ENCODE data around the gene MARCHF10. TPM values are rescaled to one million over a fixed set of nuclear protein-coding genes. Genes with fewer than 3 reads are reported as not detected.

MARCHF10 gene
- total RNA-seq, 4 donors from 2014 or later, result 0.19 TPM; not detected in 3

DNA sequence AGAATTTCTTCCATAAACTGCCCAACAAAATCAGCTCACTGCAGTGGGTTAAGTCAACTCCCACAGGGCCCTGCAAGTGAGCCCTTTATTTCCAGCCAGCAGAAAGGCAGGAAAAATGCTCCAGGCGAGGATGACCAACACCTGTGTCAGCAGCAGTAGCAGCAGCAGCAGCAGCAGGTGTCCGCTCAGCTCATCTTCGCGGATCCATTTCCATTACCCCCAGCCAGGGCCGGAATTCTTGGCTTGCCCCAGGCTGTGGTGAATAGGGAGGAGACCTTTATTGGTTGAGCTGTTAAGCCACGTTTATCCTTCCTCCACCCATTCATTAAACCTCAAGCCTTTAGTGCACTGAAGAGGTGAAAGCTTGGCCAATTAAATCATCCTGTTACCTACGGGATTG lies 46.2 kb downstream of the MARCHF10 start:
- H3K27ac ChIP-seq, result no peak overlapping the region
- H3K4me1 ChIP-seq, result no peaks in the 10 kb centered on the region
- no peaks in the 10 kb centered on the region for H3K9me3 ChIP-seq
- 72 to 81% methylated on average over 3 to 5 of the region's 7 CpGs for WGBS, 2 donors (ENCODE audit: low coverage in 1 of 2)
- TF ChIP-seq EP300 (IDR thresholded peaks at IDR 0.05) (no peak), POLR2A (IDR thresholded peaks at IDR 0.05) (no peak), POLR2AphosphoS5 (IDR thresholded peaks at IDR 0.05) (no peak)
- no peak overlapping the region for H3K4me3 ChIP-seq
- H3K27me3 ChIP-seq, result no peaks in the 10 kb centered on the region
- no peaks in the 10 kb centered on the region for H3K36me3 ChIP-seq
- ATAC-seq, result no peak

GRCh38 chr17:62760945-62761267 lies 47.2 kb downstream of the MARCHF10 start:
- Histone ChIP-seq H3K27me3 (no peaks in the 10 kb centered on the region), H3K9me3 (no peaks in the 10 kb centered on the region), H3K36me3 (no peaks in the 10 kb centered on the region), H3K4me3 (no peak overlapping the region), H3K27ac (no peak overlapping the region), H3K4me1 (no peaks in the 10 kb centered on the region)
- WGBS, 2 donors (ENCODE audit: low coverage in 1 of 2), result 83 to 88% methylated on average over 2 of the region's 2 CpGs
- ATAC-seq, result no peak
- TF ChIP-seq, protein P1, sequence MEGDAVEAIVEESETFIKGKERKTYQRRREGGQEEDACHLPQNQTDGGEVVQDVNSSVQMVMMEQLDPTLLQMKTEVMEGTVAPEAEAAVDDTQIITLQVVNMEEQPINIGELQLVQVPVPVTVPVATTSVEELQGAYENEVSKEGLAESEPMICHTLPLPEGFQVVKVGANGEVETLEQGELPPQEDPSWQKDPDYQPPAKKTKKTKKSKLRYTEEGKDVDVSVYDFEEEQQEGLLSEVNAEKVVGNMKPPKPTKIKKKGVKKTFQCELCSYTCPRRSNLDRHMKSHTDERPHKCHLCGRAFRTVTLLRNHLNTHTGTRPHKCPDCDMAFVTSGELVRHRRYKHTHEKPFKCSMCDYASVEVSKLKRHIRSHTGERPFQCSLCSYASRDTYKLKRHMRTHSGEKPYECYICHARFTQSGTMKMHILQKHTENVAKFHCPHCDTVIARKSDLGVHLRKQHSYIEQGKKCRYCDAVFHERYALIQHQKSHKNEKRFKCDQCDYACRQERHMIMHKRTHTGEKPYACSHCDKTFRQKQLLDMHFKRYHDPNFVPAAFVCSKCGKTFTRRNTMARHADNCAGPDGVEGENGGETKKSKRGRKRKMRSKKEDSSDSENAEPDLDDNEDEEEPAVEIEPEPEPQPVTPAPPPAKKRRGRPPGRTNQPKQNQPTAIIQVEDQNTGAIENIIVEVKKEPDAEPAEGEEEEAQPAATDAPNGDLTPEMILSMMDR (IDR thresholded peaks at IDR 0.05), result no peak
- TF ChIP-seq EP300 (IDR thresholded peaks at IDR 0.05) (no peak), POLR2AphosphoS5 (IDR thresholded peaks at IDR 0.05) (no peak), POLR2A (IDR thresholded peaks at IDR 0.05) (no peak)

GRCh38 chr17:62760059-62760944 lies 47.8 kb downstream of the MARCHF10 start:
- Histone ChIP-seq H3K4me1 (peaks cover 0 to 6% (median 0%) of the 10 kb centered on the region in 3 donors), H3K9me3 (no peaks in the 10 kb centered on the region), H3K27ac (no peak overlapping the region), H3K27me3 (no peaks in the 10 kb centered on the region), H3K4me3 (no peak overlapping the region), H3K36me3 (no peaks in the 10 kb centered on the region)
- 42 to 65% methylated on average over 10 to 11 of the region's 12 CpGs for WGBS, 2 donors (ENCODE audit: low coverage in 1 of 2)
- peak; percentile 55 for ATAC-seq
- TF ChIP-seq EP300 (IDR thresholded peaks at IDR 0.05) (no peak), POLR2A (IDR thresholded peaks at IDR 0.05) (no peak), POLR2AphosphoS5 (IDR thresholded peaks at IDR 0.05) (no peak)
- TF ChIP-seq, protein P1 (IDR thresholded peaks at IDR 0.05), result no peak

- H3K4me1 ChIP-seq, result peaks cover 0 to 24% (median 0%) of the 10 kb centered on the region in 3 donors
- H3K27me3 ChIP-seq, result no peaks in the 10 kb centered on the region
- no peak overlapping the region for H3K4me3 ChIP-seq
- 26 to 47% methylated on average over 4 of the region's 4 CpGs for WGBS, 2 donors (ENCODE audit: low coverage in 1 of 2)
- no peak overlapping the region for H3K27ac ChIP-seq
- TF ChIP-seq POLR2A (IDR thresholded peaks at IDR 0.05), result no peak
- H3K9me3 ChIP-seq, result no peaks in the 10 kb centered on the region
- no peaks in the 10 kb centered on the region for H3K36me3 ChIP-seq
- ATAC-seq, result no peak
These were observed 50.6 kb downstream of the MARCHF10 start for GRCh38 chr17:62757500-62757951.

- Histone ChIP-seq H3K36me3 (no peaks in the 10 kb centered on the region), H3K27ac (no peak overlapping the region), H3K4me3 (no peak overlapping the region), H3K4me1 (peaks cover 0 to 28% (median 0%) of the 10 kb centered on the region in 3 donors), H3K27me3 (no peaks in the 10 kb centered on the region), H3K9me3 (no peaks in the 10 kb centered on the region)
- no peak for ATAC-seq
- 100% methylated on average over 1 of the region's 4 CpGs; no CpG with 5 or more reads in 1 of the 2 donors for WGBS, 2 donors (ENCODE audit: low coverage in 1 of 2)
- no peak for TF ChIP-seq EP300 (IDR thresholded peaks at IDR 0.05)
- no peak for TF ChIP-seq POLR2AphosphoS5 (IDR thresholded peaks at IDR 0.05)
These were observed 51.9 kb downstream of the MARCHF10 start for GRCh38 chr17:62756198-62756597.

GRCh38 chr17:62755141-62755851 lies 52.8 kb downstream of the MARCHF10 start:
- H3K27ac ChIP-seq, result peak overlapping the region in 2 of 4 donors; percentile 21 to 53
- H3K4me3 ChIP-seq, result no peak overlapping the region
- TF ChIP-seq, protein P1 (IDR thresholded peaks at IDR 0.05), result no peak
- TF ChIP-seq POLR2AphosphoS5 (IDR thresholded peaks at IDR 0.05) (no peak), EP300 (IDR thresholded peaks at IDR 0.05) (no peak), POLR2A (IDR thresholded peaks at IDR 0.05) (no peak)
- H3K9me3 ChIP-seq, result no peaks in the 10 kb centered on the region
- no peaks in the 10 kb centered on the region for H3K27me3 ChIP-seq
- WGBS, 2 donors (ENCODE audit: low coverage in 1 of 2), result 21 to 95% methylated on average over 4 to 6 of the region's 10 CpGs
- ATAC-seq, result peak; percentile 19
- peaks cover 0 to 28% (median 0%) of the 10 kb centered on the region in 3 donors for H3K4me1 ChIP-seq
- no peaks in the 10 kb centered on the region for H3K36me3 ChIP-seq
